OCI-LY7 (cell line): ENCODE results near the gene IFT81.

Experiments
- EZH2phosphoT487 ChIP-seq: fragments of 200-600 bp; sonication (generic); IDR thresholded peaks from 2 replicates; pipeline ENCODE4 v1.6.1; 2018; ENCODE audit warnings: low read depth, borderline replicate concordance, mild to moderate bottlenecking, mixed run types, antibody characterized with exemption, low read length, moderate library complexity, mixed read lengths
- TF ChIP-seq, protein P1 (sequence below): fragments of 200-600 bp; sonication (generic); conservative IDR thresholded peaks from 2 replicates; pipeline ENCODE4 v1.5.1; 2014; ENCODE audit warnings: mild to moderate bottlenecking, antibody characterized with exemption, low read length, moderate library complexity, mixed read lengths

DNA sequence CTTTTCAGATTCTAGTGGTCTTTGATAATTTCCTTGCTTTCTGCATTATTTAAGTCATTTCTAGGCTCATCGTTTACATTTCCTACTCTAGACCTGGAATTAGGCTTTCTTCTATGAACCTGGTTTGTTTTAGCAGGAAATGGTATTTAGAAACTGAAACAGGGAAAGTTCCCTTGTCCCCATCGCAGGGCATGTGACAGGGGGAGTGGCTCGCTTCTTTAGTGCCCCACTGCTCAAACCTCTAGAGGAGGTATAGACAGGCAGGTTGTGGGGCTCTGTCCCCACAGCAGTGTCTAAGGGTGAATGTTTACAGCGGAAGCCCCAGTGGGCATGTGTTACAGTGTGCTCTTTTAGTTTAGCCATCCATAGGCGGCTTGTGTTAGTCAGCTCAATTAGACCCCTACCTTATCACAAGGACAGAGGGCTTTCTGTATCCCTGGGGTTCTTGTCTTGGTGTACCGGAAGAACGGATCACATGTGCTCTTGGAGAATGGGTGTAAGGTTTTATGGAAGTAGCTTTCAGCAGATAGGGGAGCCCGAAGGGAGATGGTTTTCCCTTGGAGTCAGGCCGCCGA lies 25.0 kb downstream of the IFT81 start:
- TF ChIP-seq, protein P1, sequence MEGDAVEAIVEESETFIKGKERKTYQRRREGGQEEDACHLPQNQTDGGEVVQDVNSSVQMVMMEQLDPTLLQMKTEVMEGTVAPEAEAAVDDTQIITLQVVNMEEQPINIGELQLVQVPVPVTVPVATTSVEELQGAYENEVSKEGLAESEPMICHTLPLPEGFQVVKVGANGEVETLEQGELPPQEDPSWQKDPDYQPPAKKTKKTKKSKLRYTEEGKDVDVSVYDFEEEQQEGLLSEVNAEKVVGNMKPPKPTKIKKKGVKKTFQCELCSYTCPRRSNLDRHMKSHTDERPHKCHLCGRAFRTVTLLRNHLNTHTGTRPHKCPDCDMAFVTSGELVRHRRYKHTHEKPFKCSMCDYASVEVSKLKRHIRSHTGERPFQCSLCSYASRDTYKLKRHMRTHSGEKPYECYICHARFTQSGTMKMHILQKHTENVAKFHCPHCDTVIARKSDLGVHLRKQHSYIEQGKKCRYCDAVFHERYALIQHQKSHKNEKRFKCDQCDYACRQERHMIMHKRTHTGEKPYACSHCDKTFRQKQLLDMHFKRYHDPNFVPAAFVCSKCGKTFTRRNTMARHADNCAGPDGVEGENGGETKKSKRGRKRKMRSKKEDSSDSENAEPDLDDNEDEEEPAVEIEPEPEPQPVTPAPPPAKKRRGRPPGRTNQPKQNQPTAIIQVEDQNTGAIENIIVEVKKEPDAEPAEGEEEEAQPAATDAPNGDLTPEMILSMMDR: no peak
- no peak for TF ChIP-seq EZH2phosphoT487
